Stimulated activated CD8-positive, alpha-beta memory T cell treated with anti-CD3 and anti-CD28 coated beads, Interleukin-15, amount 100 ng/mL, for 4 hours (primary cell): ENCODE measurements around the gene PRSS27.
"Not testable (repeated sequence)": the region's sequence is repeated elsewhere in the genome, so short reads cannot be mapped to it uniquely, and the experiment has no call there.

Experiments
- DNase-seq, 2 donors: peaks; one replicate each; pipeline ENCODE4 v3.0.0-alpha.2; 2020; ENCODE audit warnings: low read depth in 2 of 2

The PRSS27 gene

GRCh38 chr16:2696601-2697250, 23.3 kb downstream of the PRSS27 start:
- not testable (repeated sequence) for DNase-seq

- DNase-seq = no peak
Observed at GRCh38 chr16:2692948-2693651, 26.9 kb downstream of the PRSS27 start.

DNA sequence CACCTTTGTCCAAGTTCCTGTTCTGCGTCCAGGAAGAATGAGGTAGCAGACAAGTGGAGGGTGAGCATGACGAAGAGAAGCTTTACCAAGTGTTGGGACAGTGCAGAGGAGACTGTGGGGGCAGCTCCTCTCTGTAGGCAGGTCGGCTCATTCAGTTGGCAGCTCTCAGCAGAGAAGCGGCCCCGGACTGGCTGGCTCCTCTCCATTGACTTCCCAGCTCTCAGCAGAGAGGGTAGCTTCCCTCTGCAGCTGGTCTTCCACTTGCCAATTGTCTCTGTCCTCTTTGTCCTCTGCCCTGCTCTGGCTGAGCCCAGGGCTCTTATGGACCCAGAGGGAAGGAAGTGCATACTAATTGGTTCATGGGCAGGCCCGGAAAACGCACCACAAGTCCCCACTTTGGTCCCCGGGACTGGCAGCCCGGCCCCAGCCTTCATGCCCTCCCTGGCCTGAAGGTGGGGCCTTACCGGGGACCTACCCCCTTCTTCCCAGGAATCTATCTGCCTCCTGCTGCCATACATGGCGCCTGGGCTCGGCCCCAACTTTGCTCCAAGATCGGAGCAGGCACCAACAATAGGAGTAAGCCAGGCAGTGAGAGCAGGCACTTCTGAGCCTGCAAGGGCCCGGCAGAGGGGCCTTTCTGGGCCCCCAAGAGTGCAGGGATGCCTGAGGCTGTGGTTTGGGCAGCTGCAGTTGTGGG, 27.6 kb downstream of the PRSS27 start:
- DNase-seq = no peak

DNA sequence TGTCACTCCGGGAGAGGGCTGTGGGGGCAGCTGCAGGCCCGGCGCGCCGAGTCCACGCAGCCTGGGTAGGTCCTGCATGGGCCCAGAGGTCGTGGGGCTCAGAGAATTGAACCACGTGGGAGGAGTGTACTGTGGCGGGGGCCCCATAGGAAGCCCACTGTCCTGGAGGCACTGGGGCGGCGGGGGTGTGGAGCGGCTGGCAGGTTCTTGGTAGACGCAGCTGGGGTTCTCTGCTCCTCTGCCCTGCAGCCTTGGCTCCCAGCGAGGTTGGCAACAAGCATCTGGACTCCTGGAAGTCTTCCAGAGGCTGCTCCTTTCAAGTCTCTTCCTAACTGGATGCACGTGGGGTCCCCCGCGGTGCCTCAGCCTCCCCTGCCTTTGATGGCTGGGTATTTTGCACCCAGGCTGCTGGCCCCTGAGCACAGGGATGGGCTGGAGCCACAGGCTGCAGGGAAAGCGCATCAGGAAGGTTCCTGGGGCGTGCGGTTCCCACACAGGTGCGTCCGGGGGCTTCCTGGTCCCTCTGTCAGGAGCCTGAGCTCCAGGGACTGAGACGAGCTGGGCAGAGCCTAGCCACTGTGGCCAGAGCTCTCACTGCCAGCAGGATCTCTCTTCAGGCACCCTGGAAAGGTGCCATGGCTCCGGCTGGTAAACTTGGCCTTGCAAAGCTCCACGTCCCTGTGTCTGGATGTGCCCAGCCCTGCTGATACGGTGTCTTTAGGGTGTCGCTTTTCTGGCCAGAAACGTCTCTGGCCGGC, 28.4 kb downstream of the PRSS27 start:
- no peak for DNase-seq

- DNase-seq = no peak
Observed at GRCh38 chr16:2690852-2691251, 29.2 kb downstream of the PRSS27 start.

DNA sequence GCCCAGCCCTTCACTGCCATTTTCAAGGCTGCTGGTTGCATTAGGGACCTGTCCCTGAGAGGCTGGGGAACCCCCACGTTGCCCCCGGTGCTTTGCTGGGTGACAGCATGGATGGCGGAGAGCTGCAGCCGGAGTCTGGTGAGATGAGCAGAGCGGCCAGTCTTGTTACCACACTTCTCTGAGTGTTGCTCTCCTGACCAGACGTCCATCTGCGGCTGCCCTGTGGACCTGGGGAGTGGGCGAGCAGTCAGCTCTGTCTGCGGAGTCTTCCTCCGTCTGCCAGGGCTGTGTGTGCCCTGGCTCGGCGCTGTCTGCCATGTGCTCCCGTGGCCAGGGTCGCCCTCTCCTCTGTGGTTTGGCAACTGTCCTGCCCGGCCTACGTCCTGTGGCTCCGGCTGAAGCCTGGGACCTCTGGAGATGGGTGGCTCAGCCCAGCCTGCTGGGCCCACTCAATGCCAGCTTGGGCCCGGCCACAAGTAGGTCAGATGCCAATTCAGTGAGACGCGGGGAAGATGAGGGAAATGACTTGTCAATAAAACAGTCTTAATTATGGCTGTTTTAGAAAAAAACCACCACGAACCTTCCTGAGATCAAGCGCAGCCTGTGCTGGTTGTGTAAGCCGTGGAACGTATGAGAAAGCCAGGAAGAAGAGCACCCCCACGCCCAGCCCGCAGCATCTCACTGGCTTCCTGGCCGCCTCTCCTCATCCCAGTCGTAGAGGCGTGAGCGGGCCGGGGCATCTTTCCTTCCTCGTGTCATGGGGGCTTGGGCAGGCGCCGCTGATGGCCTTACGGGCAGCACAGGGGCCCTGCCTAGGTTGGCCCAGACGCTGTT, 29.8 kb downstream of the PRSS27 start:
- no peak for DNase-seq

DNA sequence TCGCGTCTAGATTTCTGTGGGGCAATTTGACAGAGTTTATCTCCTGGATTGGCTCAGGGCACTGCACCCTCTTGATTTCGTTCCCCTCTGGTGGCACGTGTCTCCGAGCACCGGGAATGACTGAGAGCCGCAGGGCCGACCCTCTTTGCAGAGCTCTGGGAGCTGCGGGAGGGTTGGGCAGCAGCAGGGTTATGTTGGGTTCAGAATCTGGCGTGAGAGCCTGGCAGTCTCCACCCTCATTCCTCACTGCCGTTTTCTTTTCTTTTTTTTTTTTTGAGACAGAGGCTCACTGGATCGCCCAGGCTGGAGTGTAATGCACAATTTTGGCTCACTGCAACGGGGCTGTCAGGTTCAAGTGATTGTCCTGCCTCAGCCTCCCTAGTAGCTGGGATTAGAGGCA, 30.6 kb downstream of the PRSS27 start:
- not testable (repeated sequence) for DNase-seq

- no peak for DNase-seq
Observed at GRCh38 chr16:2687531-2688308, 32.3 kb downstream of the PRSS27 start.

- DNase-seq = peak in 1 of 2 donors; percentile 21
Observed at GRCh38 chr16:2686912-2687507, 33.0 kb downstream of the PRSS27 start.

DNA sequence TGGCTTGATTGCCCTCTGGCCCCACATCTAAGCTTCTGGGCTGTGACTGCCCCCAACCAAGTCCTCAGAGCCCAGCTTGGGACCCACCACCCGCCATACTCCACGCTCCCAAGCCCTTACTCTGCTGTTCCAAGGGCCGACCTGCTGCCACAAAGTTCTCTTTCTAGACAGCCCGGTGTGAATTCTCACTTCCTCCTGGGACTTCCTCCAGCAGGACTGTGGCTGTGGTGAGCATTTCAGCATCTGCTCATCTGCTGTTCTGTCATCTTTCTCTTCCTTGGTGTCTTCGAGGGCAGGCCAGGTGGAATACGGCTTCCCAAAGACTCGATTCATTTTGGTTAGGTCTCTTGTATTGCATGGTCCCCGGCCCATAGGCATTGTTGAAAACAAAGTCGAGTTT, 33.9 kb downstream of the PRSS27 start:
- DNase-seq = not testable (repeated sequence)

DNA sequence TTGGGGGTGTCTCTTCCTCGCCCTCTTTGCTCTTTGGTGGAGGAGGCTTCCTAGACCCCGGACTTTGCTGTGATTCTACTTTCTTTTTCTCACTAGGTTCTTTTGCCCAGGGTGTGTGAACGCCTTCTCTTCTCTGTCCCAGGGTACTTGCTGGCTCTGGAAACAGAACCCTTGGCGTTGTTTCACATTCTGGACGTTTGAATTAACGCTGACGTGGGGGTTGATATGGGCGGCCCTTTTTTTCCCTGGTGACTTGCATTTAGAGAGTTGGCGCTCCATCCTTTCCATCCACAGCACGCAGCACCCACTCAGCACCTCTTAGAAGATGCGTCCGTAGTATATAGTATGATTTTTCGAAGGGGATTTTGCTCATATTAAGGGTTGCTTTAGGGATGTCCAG, 37.0 kb downstream of the PRSS27 start:
- DNase-seq = not testable (repeated sequence)

DNA sequence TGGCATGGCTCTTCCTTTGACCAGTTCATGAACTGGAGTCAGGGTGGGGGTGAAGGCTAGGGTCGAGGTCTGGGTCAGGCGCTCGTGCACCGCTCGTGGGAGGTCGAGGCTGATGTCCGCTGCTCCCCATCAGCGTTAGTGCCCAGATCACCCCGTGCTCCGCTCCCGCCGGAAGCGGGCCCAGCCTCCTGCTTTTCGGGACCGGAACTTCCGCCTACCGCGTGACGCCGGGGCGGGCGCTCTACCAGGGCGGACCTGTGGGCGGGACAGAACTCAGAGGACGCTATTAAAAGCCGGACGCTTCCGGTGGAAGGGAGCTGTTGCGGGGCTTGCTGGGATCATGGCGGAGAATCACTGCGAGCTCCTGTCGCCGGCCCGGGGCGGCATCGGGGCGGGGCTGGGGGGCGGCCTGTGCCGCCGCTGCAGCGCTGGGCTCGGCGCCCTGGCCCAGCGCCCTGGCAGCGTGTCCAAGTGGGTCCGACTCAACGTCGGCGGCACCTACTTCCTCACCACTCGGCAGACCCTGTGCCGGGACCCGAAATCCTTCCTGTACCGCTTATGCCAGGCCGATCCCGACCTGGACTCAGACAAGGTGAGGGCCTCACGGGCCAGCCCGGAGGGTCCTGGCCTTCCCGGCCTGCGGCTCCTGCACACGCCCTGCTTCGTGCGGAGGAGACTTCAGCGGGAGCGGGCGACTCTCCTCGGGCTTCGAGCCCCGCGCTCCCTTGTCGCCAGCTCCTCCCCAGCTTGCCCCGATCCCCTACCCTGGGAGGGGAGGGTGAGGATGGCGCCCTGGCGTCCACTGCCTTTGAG, 37.6 kb downstream of the PRSS27 start, which contains the start of gene KCTD5:
Gene KCTD5 (plus strand): TSS at position 315 of the 813 bp plus-strand sequence. CDS start 26 bp downstream, at position 341.
- peak; percentile 90 to 94 for DNase-seq

DNA sequence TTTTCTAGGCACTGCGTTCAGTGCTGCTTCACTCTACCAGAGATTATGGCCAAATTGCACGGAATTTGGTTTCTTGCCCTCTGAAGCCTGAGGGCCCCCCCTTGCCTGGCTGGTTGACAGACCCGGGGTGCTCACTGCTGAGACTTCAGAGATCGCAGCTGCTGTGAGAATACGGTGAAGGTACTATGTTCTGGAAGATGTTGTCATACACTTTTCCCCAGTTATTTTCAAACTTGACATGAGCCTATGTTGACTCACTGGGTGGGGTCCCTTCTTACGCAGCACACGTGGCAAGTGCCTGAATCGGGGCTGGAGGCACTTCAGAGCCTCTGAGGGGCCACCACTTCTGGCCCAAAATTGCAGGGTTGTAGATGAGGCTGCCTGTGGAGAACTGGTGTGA, 39.7 kb downstream of the PRSS27 start:
- not testable (repeated sequence) for DNase-seq

DNA sequence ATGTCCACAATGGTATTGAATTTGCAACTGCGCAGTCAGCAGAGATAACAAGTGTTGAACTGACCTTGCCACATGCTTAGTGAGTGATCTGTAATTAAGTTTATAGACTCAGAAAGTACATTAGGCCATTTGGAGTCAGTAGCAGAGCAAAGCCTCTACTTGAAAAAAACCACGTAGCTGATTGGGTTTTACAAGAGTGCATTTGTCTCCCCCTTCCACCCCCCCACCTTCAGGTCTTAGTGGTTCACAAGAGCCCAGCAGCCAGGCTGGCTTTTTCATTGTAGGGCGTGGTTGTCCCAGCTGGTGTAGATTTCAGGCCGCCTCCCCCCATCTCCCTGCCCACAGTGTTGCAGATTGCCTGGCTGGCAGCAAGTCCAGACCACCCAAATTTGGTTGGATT, 40.1 kb downstream of the PRSS27 start:
- DNase-seq = not testable (repeated sequence)

GRCh38 chr16:2678206-2678965, 41.6 kb downstream of the PRSS27 start:
- DNase-seq = not testable (repeated sequence)

- not testable (repeated sequence) for DNase-seq
Observed at GRCh38 chr16:2676937-2677336, 43.1 kb downstream of the PRSS27 start.

- DNase-seq = no peak
Observed at GRCh38 chr16:2675714-2676113, 44.3 kb downstream of the PRSS27 start.

- DNase-seq = no peak
Observed at GRCh38 chr16:2675021-2675420, 45.0 kb downstream of the PRSS27 start.
